ENCODE measurements around the gene TMEM132A. TPM values are rescaled to one million over a fixed set of nuclear protein-coding genes. Genes with fewer than 3 reads are reported as not detected.

TMEM132A gene
- total and polyA plus RNA-seq, 2 of the 13 experiments (the other 11 are each of a cell fraction or from before 2014, with no cell fraction given) = 11.1 to 32.9 TPM

DNA sequence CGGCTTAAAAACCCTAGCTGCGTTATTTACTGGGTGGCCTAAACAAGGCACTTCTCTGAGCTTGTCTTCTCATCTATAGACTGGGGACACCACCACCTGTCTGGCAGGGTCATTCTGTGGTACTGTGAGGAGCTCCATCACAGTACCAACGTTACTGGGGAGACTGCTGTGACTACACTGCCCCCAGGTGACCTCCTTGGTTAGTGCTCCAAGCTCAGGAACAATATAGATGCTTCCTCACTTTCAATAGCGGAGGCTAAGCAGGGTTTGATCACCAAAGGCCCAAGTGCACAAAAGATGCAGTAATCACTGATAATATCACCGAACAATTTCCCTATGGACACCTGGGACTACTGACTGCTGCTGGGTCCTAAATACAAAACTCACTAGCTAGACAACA, 36.7 kb upstream of the TMEM132A start:
- in situ Hi-C loops (cut with HindIII; ENCODE audit: extremely low pct_ligation_motif_present, low pct_unique_long_range_greater_than_20kb) = no loop called here
- no peak overlapping the region for H3K9ac ChIP-seq (ENCODE audit: insufficient read depth, low read depth, low read length)
- intact Hi-C loops (cut with micrococcal nuclease; ENCODE audit: unreplicated experiment) = loop anchor here (1.0 to 5.0 kb wide), 2 partner anchors 56 to 110 kb away; no protein-coding TSS in a partner anchor
- H3K27ac ChIP-seq (ENCODE audit: extremely low read length, insufficient read depth, low read length) = no peak overlapping the region
- H2AFZ ChIP-seq (ENCODE audit: low read length) = no peak overlapping the region
- peak; percentile 90 for FAIRE-seq
- H4K20me1 ChIP-seq (ENCODE audit: insufficient read depth, low read length) = no peaks in the 10 kb centered on the region
- CTCF ChIA-PET (ENCODE audit: low intra/inter-chr PET ratio, low total read pairs) = interaction anchor here (0.8 to 4.3 kb wide), 5 partner anchors 12 to 112 kb away, joined by 3 to 81 read pairs (median 4); no protein-coding TSS in a partner anchor
- 75% methylated on average over 2 of the region's 5 CpGs for WGBS (ENCODE audit: low lambda C conversion rate)
- no peaks in the 10 kb centered on the region for H3K27me3 ChIP-seq (ENCODE audit: control insufficient read depth in 1 of 2, insufficient read depth in 2 of 2, low read length in 2 of 2)
- POLR2A ChIA-PET = interaction anchor here (1.0 to 1.6 kb wide), 5 partner anchors 12 to 56 kb away, joined by 3 to 13 read pairs (median 4); partner anchors contain the start of gene PRPF19
- no peaks in the 10 kb centered on the region for H3K4me1 ChIP-seq (ENCODE audit: insufficient read depth, low read length)
- peaks cover 2 to 10% of the 10 kb centered on the region in 2 experiments; a peak in 3 of 5 replicates for H3K36me3 ChIP-seq (replicated peaks in 1 of 2; ENCODE audit: control insufficient read depth in 1 of 2, insufficient read depth in 2 of 2, low read length in 2 of 2)
- no peak overlapping the region for H3K4me3 ChIP-seq (replicated peaks in 1 of 3; ENCODE audit: insufficient read depth in 1 of 3, low read depth in 2 of 3, low read length in 3 of 3)
- H3K9me3 ChIP-seq (ENCODE audit: low read length) = no peaks in the 10 kb centered on the region
- peak; percentile 98 for ATAC-seq
- no TSS peak for BruUV-seq (replicated peaks)
- no peaks in the 10 kb centered on the region for H3K79me2 ChIP-seq (ENCODE audit: insufficient read depth, low read length)
- H3K4me2 ChIP-seq (ENCODE audit: low read depth, low read length) = no peak overlapping the region
- peak; percentile 66 for DNase-seq (ENCODE audit: low spot score)
- 0 out of 2 replicates have a peak, but pooled peaks have one; percentile 48 for TF ChIP-seq ERF (CRISPR knock-in tag; IDR thresholded peaks at IDR 0.05)
- TF ChIP-seq IRX3 (CRISPR knock-in tag; IDR thresholded peaks at IDR 0.05; ENCODE audit: borderline replicate concordance, low read depth) = no peak
- no peak for TF ChIP-seq ZNF775 (CRISPR knock-in tag; IDR thresholded peaks at IDR 0.05; ENCODE audit: borderline replicate concordance)
- no peak for TF ChIP-seq ZNF44 (CRISPR knock-in tag; IDR thresholded peaks at IDR 0.05)
- TF ChIP-seq ELF3 (CRISPR knock-in tag; IDR thresholded peaks at IDR 0.05) = 0 out of 2 replicates have a peak, but pooled peaks have one; percentile 40
- TF ChIP-seq RFX3 (CRISPR knock-in tag; IDR thresholded peaks at IDR 0.05) = no peak
- TF ChIP-seq THYN1 (CRISPR knock-in tag; IDR thresholded peaks at IDR 0.05; ENCODE audit: borderline replicate concordance, low read depth) = no peak
- TF ChIP-seq ZNF274 (CRISPR knock-in tag; IDR thresholded peaks at IDR 0.05) = no peak
- TF ChIP-seq PAX8 (CRISPR knock-in tag; IDR thresholded peaks at IDR 0.05; ENCODE audit: borderline replicate concordance) = no peak
- no peak for TF ChIP-seq TBX2 (CRISPR knock-in tag; IDR thresholded peaks at IDR 0.05; ENCODE audit: borderline replicate concordance)
- no peak for TF ChIP-seq GTF3A (CRISPR knock-in tag; conservative IDR thresholded peaks at IDR 0.05)
- no peak for TF ChIP-seq TCF7L2 (IDR thresholded peaks at IDR 0.05; ENCODE audit: low read depth, low read length)
- no peak for TF ChIP-seq KMT2B (CRISPR knock-in tag; IDR thresholded peaks at IDR 0.05)
- TF ChIP-seq ZNF598 (CRISPR knock-in tag; IDR thresholded peaks at IDR 0.05; ENCODE audit: borderline replicate concordance) = no peak
- no peak for TF ChIP-seq ZSCAN21 (CRISPR knock-in tag; IDR thresholded peaks at IDR 0.05; ENCODE audit: borderline replicate concordance)
- TF ChIP-seq, protein P1, sequence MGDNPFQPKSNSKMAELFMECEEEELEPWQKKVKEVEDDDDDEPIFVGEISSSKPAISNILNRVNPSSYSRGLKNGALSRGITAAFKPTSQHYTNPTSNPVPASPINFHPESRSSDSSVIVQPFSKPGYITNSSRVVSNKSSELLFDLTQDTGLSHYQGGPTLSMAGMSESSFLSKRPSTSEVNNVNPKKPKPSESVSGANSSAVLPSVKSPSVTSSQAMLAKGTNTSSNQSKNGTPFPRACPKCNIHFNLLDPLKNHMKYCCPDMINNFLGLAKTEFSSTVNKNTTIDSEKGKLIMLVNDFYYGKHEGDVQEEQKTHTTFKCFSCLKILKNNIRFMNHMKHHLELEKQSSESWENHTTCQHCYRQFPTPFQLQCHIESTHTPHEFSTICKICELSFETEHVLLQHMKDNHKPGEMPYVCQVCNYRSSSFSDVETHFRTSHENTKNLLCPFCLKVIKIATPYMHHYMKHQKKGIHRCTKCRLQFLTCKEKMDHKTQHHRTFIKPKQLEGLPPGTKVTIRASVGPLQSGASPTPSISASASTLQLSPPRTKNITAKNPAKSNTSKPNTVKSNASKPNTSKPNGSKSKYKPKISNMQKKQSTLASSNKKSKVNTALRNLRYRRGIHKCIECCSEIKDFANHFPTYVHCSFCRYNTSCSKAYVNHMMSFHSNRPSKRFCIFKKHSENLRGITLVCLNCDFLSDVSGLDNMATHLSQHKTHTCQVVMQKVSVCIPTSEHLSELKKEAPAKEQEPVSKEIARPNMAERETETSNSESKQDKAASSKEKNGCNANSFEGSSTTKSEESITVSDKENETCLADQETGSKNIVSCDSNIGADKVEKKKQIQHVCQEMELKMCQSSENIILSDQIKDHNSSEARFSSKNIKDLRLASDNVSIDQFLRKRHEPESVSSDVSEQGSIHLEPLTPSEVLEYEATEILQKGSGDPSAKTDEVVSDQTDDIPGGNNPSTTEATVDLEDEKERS (CRISPR knock-in tag; IDR thresholded peaks at IDR 0.05) = no peak
- TF ChIP-seq, protein P2, sequence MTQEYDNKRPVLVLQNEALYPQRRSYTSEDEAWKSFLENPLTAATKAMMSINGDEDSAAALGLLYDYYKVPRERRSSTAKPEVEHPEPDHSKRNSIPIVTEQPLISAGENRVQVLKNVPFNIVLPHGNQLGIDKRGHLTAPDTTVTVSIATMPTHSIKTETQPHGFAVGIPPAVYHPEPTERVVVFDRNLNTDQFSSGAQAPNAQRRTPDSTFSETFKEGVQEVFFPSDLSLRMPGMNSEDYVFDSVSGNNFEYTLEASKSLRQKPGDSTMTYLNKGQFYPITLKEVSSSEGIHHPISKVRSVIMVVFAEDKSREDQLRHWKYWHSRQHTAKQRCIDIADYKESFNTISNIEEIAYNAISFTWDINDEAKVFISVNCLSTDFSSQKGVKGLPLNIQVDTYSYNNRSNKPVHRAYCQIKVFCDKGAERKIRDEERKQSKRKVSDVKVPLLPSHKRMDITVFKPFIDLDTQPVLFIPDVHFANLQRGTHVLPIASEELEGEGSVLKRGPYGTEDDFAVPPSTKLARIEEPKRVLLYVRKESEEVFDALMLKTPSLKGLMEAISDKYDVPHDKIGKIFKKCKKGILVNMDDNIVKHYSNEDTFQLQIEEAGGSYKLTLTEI (CRISPR knock-in tag; conservative IDR thresholded peaks at IDR 0.05) = no peak
- TF ChIP-seq SP5 (CRISPR knock-in tag; IDR thresholded peaks at IDR 0.05; ENCODE audit: borderline replicate concordance, low read depth) = 0 out of 2 replicates have a peak, but pooled peaks have one; percentile 4
